Fibroblast of lung (primary cell): Measurements from ENCODE around the gene THOP1. TPM values are rescaled to one million over a fixed set of nuclear protein-coding genes. Genes with fewer than 3 reads are reported as not detected.

Experiments used
- DNase-seq, 2 donors: peaks; one replicate each; pipeline versions ENCODE4 v3.0.0 to v3.0.0-alpha.2; 2010; ENCODE audit warnings: low read depth in 2 of 2
- H2AFZ ChIP-seq: 2 replicates; pipeline ENCODE4 v1.5.1; 2012; ENCODE audit warnings: low read length, control low read depth, inconsistent platforms
- H3K27ac ChIP-seq: 2 replicates; pipeline ENCODE4 v1.5.1; 2011; ENCODE audit warnings: low read length, control low read depth; ENCODE audit not compliant: insufficient read depth
- H3K27me3 ChIP-seq: 2 replicates; pipeline ENCODE4 v1.5.1; 2011; ENCODE audit warnings: mild to moderate bottlenecking, low read length; ENCODE audit not compliant: control insufficient read depth, insufficient read depth
- H3K36me3 ChIP-seq: 2 replicates; pipeline ENCODE4 v1.5.1; 2011; ENCODE audit warnings: low read length; ENCODE audit not compliant: control insufficient read depth, insufficient read depth
- H3K4me1 ChIP-seq: 2 replicates; pipeline ENCODE4 v1.5.1; 2011; ENCODE audit warnings: low read length; ENCODE audit not compliant: control insufficient read depth, insufficient read depth; ENCODE audit errors: extremely low read depth
- H3K4me2 ChIP-seq: 2 replicates; pipeline ENCODE4 v1.5.1; 2011; ENCODE audit warnings: low read length, control low read depth; ENCODE audit not compliant: insufficient read depth; ENCODE audit errors: extremely low read depth
- H3K4me3 ChIP-seq, 4 experiments: fragments of 200-600 bp in 1 of 4; sonication (generic) in 1 of 4; replicated peaks in 1 of 4; 2 replicates each; pipeline ENCODE4 v1.5.1; 2011 to 2016; ENCODE audit warnings: low read length in 4 of 4, low read depth in 3 of 4, mild to moderate bottlenecking in 3 of 4, control low read depth in 2 of 4, inconsistent platforms in 1 of 4, mixed read lengths in 1 of 4; ENCODE audit not compliant: insufficient read depth in 1 of 4; ENCODE audit errors: control extremely low read depth in 1 of 4
- H3K79me2 ChIP-seq: 2 replicates; pipeline ENCODE4 v1.5.1; 2012; ENCODE audit warnings: mild to moderate bottlenecking, low read length, inconsistent platforms; ENCODE audit not compliant: control insufficient read depth, insufficient read depth
- H3K9ac ChIP-seq: 2 replicates; pipeline ENCODE4 v1.5.1; 2011; ENCODE audit warnings: mild to moderate bottlenecking, low read length, control low read depth; ENCODE audit not compliant: insufficient read depth
- H3K9me3 ChIP-seq: 2 replicates; pipeline ENCODE4 v1.5.1; 2012; ENCODE audit warnings: low read depth, low read length; ENCODE audit not compliant: control insufficient read depth, insufficient read depth
- H4K20me1 ChIP-seq: 2 replicates; pipeline ENCODE4 v1.5.1; 2011; ENCODE audit warnings: low read length; ENCODE audit not compliant: control insufficient read depth, insufficient read depth; ENCODE audit errors: extremely low read depth
- EZH2 ChIP-seq: IDR thresholded peaks from 2 replicates; pipeline ENCODE4 v1.5.1; 2012; ENCODE audit warnings: low read length, control low read depth, mild to moderate bottlenecking; ENCODE audit errors: missing control alignments
- polyA plus RNA-seq, 2 donors: library from polyadenylated mRNA; depleted of rRNA in 1 of 2; stranded (reverse) in 1 of 2; unstranded in 1 of 2; fragments of >200 nt; gene quantifications; 2 replicates each; pipeline ENCODE4 v1.2.1, GENCODE V29; 2011 to 2012; ENCODE audit warnings: missing spikeins in 1 of 2
- total RNA-seq: library from RNA; depleted of rRNA; stranded (reverse); fragments of >200 nt; gene quantifications from 2 replicates; pipeline ENCODE4 v1.2.1, GENCODE V29; 2014
- TF ChIP-seq, protein P1 (sequence below), 2 donors: IDR thresholded peaks in 1 of 2; conservative IDR thresholded peaks in 1 of 2; 1 replicate in 1 of 2; 2 replicates in 1 of 2; pipeline ENCODE4 v1.5.1; 2011 to 2012; ENCODE audit warnings: low read length in 2 of 2, control low read depth in 1 of 2, inconsistent platforms in 1 of 2, low read depth in 1 of 2, mild to moderate bottlenecking in 1 of 2

Gene THOP1
- total and polyA plus RNA-seq, 2 donors (not counting 1 experiment from before 2014, with no cell fraction given): 23.6 to 49.5 TPM

DNA sequence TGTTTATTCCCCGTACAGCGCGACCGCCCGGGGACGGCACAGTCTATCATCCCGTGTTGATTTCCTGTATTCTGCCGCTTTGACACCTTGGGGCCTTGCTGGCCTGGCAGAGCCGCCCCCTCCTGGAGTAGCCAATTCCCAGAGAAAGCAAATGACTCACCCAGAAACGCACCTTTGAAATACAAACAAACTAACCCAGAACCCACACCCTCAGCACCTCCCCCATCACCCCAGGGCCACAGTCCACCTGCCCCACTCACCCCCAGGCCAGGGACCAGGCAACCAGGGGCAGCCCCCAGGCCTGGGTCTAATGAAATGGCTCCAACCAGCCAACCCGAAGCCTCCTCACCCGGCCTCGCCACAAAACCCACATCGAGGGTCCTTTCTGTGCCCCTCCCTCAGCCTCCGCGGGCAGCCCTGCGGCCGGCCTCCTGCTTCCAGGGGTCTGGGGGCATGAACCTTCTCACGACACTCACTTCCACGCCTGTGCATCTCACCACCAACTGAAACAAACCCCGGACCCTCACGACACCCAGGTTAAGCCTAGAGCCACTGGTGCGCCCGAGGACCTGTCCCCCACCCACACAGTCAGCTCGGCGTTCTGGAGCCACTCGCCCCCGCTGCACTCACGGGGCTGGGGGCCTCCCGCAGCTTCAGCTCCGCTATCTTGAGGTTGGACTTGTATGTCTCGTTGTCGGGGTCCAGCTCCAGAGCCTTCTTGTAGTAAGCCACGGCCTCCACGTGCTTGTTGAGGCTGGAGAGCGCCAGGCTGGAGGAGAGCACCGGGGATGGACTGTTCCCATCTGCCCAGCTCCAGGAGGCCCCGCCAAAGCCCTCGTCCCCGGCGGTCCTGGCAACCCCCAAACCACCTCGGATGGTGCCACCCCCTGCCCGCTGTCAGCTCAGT, 23.2 kb upstream of the THOP1 start:
- Histone ChIP-seq H2AFZ (no peak overlapping the region), H3K9ac (no peak overlapping the region), H3K4me2 (no peak overlapping the region), H4K20me1 (no peaks in the 10 kb centered on the region), H3K36me3 (peaks cover 22% of the 10 kb centered on the region), H3K9me3 (no peaks in the 10 kb centered on the region), H3K4me1 (no peaks in the 10 kb centered on the region), H3K27me3 (no peaks in the 10 kb centered on the region), H3K4me3 (no peak overlapping the region), H3K79me2 (no peaks in the 10 kb centered on the region), H3K27ac (no peak overlapping the region)
- DNase-seq: no peak
- TF ChIP-seq, protein P1, sequence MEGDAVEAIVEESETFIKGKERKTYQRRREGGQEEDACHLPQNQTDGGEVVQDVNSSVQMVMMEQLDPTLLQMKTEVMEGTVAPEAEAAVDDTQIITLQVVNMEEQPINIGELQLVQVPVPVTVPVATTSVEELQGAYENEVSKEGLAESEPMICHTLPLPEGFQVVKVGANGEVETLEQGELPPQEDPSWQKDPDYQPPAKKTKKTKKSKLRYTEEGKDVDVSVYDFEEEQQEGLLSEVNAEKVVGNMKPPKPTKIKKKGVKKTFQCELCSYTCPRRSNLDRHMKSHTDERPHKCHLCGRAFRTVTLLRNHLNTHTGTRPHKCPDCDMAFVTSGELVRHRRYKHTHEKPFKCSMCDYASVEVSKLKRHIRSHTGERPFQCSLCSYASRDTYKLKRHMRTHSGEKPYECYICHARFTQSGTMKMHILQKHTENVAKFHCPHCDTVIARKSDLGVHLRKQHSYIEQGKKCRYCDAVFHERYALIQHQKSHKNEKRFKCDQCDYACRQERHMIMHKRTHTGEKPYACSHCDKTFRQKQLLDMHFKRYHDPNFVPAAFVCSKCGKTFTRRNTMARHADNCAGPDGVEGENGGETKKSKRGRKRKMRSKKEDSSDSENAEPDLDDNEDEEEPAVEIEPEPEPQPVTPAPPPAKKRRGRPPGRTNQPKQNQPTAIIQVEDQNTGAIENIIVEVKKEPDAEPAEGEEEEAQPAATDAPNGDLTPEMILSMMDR (conservative IDR thresholded peaks at IDR 0.05 in 1 of 2, IDR thresholded peaks at IDR 0.05 in 1 of 2; ENCODE audit: low read depth in 1 of 2, low read length in 2 of 2): no peak
- no peak for TF ChIP-seq EZH2

DNA sequence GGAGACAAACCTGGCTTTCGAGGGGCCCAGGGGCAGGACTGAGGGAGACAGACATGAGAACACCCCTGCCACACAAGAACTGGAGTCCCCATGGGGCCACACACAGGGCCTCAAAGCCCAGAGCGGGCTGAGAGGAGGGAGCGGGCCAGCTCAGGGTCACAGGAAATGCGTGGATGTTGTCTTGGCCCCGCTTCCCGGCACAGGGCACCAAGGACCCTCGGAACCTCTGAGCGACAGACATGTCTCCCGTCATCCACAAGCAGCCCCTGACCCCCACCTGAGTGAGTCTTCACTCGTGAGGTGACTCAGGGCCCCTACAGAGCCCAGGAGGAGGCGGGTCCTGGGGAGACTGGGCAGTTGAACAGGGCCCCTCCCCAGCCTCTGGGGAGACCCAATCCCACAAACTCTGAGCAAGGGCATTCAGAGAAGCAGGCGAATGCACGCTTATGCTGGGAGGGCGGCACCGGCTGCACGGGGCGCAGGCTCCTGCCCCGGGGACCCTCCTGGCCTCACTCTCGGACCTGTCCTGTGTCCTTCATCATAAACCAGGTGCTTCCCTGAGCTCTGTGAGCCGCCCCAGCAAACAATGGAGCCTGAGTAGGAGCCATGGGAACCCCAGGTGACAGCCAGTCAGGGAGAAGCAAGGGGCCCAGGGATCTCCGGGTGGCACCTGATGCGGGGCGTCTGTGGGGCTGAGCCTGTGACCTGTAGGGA, 22.4 kb upstream of the THOP1 start:
- Histone ChIP-seq H4K20me1 (no peaks in the 10 kb centered on the region), H3K4me1 (no peaks in the 10 kb centered on the region), H3K27ac (no peak overlapping the region), H3K9me3 (no peaks in the 10 kb centered on the region), H3K79me2 (no peaks in the 10 kb centered on the region), H3K4me2 (no peak overlapping the region), H2AFZ (no peak overlapping the region), H3K36me3 (peaks cover 18% of the 10 kb centered on the region), H3K4me3 (no peak overlapping the region), H3K27me3 (no peaks in the 10 kb centered on the region), H3K9ac (no peak overlapping the region)
- DNase-seq: no peak
- TF ChIP-seq, protein P1 (conservative IDR thresholded peaks at IDR 0.05 in 1 of 2, IDR thresholded peaks at IDR 0.05 in 1 of 2; ENCODE audit: low read depth in 1 of 2, low read length in 2 of 2): no peak
- TF ChIP-seq EZH2: no peak

DNA sequence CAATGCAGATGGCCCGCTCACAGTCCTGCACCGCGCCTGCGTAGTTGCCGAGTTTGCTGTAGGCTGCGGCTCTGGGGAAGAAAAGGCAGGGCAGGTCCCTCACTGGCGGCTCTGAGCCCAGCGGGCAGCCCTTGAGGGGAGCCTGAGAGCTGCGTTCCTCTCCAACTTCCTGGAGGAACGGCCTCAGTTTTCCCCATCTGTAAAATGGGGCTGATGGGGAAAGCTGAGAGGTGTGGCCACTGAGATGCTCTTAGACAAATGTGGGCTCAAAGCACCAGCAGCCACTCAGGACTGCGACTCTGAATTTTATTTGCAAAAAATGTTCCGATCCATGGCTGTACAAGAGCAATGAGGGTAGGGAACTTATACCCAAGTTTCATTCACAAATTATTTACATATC, 21.6 kb upstream of the THOP1 start:
- Histone ChIP-seq H3K36me3 (peaks cover 17% of the 10 kb centered on the region), H3K79me2 (peaks cover 2% of the 10 kb centered on the region), H4K20me1 (no peaks in the 10 kb centered on the region), H3K9ac (no peak overlapping the region), H3K9me3 (no peaks in the 10 kb centered on the region), H3K4me2 (no peak overlapping the region), H3K27me3 (no peaks in the 10 kb centered on the region), H3K27ac (no peak overlapping the region), H2AFZ (no peak overlapping the region), H3K4me1 (no peaks in the 10 kb centered on the region), H3K4me3 (no peak overlapping the region)
- no peak for DNase-seq
- TF ChIP-seq EZH2: no peak
- TF ChIP-seq, protein P1 (conservative IDR thresholded peaks at IDR 0.05 in 1 of 2, IDR thresholded peaks at IDR 0.05 in 1 of 2; ENCODE audit: low read depth in 1 of 2, low read length in 2 of 2): no peak
